ENCODE measurements around the gene GCK. TPM values are rescaled to one million over a fixed set of nuclear protein-coding genes. Genes with fewer than 3 reads are reported as not detected.

The GCK gene
- total RNA-seq, 1 donor from 2014 or later: 0.26 TPM

GRCh38 chr7:44117801-44118429 is 71.3 kb downstream of the GCK start:
- no peak for DNase-seq (ENCODE audit: low read depth in 2 of 2)

GRCh38 chr7:44116789-44117666 is 72.2 kb downstream of the GCK start:
- DNase-seq (ENCODE audit: low read depth in 2 of 2): no peak

GRCh38 chr7:44116087-44116788 is 73.0 kb downstream of the GCK start:
- no peak for DNase-seq (ENCODE audit: low read depth in 2 of 2)

- DNase-seq (ENCODE audit: low read depth in 2 of 2): no peak
Observed at GRCh38 chr7:44114586-44115310, 74.5 kb downstream of the GCK start.

- no peak for DNase-seq (ENCODE audit: low read depth in 2 of 2)
Observed at GRCh38 chr7:44113764-44114354, 75.4 kb downstream of the GCK start.

GRCh38 chr7:44112997-44113763 is 76.1 kb downstream of the GCK start:
- no peak for DNase-seq (ENCODE audit: low read depth in 2 of 2)

GRCh38 chr7:44112231-44112996 is 76.8 kb downstream of the GCK start:
- no peak for DNase-seq (ENCODE audit: low read depth in 2 of 2)

- no peak for DNase-seq (ENCODE audit: low read depth in 2 of 2)
Observed at GRCh38 chr7:44111761-44112160, 77.5 kb downstream of the GCK start.

- DNase-seq (ENCODE audit: low read depth in 2 of 2): no peak
Observed at GRCh38 chr7:44110719-44111635, 78.3 kb downstream of the GCK start.

GRCh38 chr7:44109991-44110390 is 79.2 kb downstream of the GCK start:
- no peak for DNase-seq (ENCODE audit: low read depth in 2 of 2)

GRCh38 chr7:44108768-44109750 is 80.2 kb downstream of the GCK start:
- no peak for DNase-seq (ENCODE audit: low read depth in 2 of 2)

GRCh38 chr7:44107961-44108767 is 81.1 kb downstream of the GCK start:
- DNase-seq (ENCODE audit: low read depth in 2 of 2): no peak

GRCh38 chr7:44107116-44107960 is 81.9 kb downstream of the GCK start:
- DNase-seq (ENCODE audit: low read depth in 2 of 2): no peak

- no peak for DNase-seq (ENCODE audit: low read depth in 2 of 2)
Observed at GRCh38 chr7:44106311-44107065, 82.8 kb downstream of the GCK start.

GRCh38 chr7:44105832-44106231 is 83.4 kb downstream of the GCK start:
- DNase-seq (ENCODE audit: low read depth in 2 of 2): no peak
